Activated CD8-positive, alpha-beta memory T cell treated with anti-CD3 and anti-CD28 coated beads for 4 hours (primary cell): ENCODE measurements around the gene OTOP2.

Experiments used
- DNase-seq, 2 donors: peaks; one replicate each; pipeline ENCODE4 v3.0.0-alpha.2; 2020; ENCODE audit warnings: low read depth in 2 of 2

OTOP2 gene, protein sequence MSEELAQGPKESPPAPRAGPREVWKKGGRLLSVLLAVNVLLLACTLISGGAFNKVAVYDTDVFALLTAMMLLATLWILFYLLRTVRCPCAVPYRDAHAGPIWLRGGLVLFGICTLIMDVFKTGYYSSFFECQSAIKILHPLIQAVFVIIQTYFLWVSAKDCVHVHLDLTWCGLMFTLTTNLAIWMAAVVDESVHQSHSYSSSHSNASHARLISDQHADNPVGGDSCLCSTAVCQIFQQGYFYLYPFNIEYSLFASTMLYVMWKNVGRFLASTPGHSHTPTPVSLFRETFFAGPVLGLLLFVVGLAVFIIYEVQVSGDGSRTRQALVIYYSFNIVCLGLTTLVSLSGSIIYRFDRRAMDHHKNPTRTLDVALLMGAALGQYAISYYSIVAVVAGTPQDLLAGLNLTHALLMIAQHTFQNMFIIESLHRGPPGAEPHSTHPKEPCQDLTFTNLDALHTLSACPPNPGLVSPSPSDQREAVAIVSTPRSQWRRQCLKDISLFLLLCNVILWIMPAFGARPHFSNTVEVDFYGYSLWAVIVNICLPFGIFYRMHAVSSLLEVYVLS

DNA sequence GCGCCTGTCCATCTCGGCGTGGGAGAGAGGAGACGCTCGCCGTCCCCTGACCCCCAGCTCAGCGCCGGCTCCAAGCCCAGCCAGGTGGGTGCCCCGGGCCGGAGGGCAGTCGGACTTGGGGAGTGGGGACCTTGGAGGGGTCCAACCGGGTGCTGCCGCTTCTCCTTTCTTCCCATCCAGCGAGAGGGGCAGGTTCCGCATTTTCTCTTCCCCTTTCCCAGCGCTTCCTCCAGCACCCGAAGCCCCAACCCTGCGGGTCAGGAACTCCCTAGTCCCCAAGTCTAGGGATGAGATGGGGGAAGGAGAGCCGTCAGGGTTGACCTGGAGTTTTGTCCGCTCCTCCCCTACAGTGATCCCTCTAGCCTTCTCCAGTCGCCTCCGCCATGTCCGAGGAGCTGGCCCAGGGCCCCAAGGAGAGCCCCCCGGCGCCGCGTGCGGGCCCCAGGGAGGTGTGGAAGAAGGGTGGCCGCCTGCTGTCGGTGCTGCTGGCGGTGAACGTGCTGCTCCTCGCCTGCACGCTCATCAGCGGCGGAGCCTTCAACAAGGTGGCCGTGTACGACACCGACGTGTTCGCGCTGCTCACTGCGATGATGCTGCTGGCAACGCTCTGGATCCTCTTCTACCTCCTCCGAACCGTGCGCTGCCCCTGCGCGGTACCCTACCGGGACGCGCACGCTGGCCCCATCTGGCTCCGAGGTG, at the start of gene OTOP2:
Gene OTOP2, plus strand, starts transcription at position 24 of the 699 bp plus-strand sequence. Its CDS starts 360 bp downstream, at position 384.
- DNase-seq, result no peak

GRCh38 chr17:74874615-74875037, 49.4 kb upstream of the OTOP2 start:
- no peak for DNase-seq

GRCh38 chr17:74875155-74875976, 48.7 kb upstream of the OTOP2 start:
- no peak for DNase-seq

DNA sequence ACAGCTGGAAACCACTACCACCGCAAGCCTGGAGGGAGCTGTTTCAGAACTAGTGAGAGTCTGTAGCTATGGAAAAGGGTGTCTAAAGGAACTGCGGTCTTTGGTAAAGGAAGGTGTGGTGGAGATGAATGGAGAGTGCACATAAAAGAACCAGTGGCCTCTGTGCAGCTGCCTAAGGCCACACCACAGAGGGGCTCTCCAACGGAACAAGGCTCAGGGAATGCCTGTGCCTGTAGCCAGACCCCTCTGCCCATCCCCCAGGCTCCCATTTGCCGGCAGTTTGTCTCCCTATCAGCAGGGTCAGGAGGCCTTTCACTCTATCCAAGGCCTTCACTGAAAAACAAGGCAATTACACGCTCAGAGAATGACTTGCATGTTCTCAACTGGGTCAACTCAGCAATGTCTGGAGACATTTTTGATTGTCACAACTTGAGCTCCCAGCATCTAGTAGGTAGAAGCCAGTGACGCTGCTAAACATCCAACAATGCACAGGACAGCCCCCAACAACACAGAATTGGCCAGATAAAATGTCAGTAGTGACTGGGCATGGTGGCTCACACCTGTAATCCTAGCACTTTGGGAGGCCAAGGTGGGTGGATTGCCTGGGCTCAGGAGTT, 48.0 kb upstream of the OTOP2 start:
- no peak for DNase-seq

DNA sequence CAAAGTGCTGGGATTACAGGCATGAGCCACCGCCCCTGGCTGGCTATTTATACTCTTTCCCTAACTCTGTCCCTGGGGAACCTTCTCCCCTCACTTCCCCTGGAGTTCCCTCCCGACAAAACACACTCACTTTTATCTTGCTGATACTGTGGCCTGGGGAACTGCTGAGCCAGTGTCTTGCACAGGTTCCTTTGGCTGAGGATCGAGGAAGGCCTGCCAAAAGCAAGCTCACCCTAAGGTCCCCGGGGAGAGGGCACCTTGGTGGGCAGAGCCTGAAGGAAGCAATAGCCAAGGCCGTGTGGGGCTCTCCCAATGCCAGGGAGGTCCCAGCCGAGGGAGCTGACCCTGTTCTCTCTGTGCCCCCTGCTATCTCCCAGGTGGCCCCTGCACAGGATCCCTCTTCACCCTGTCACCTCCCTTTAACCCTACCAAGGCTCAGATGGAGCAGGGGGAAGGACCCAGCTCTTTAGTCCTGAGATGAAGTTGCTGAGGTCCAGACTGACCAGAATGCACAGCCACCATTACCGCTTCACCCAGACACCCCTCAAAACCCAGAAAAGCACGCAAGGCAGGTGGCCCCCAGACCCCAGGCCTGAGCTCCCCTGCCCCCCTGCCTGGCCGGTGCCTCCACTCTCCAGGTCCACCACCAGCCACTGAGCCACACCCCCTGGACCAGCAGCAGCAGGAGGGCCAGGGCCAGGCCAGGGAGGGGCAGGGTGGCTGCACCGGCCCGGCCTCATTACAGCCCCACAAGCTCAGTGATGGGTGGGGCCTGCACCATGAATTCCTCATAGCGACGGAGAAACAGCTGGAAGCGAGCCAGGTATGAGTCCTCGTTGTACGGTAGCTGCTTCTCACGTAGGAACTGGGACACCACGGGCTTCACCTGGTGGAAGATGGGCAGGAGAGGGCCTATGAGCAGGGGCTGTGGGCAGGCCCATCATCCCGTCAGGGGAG, 46.2 kb upstream of the OTOP2 start:
- no peak for DNase-seq

GRCh38 chr17:74878658-74879057, 45.4 kb upstream of the OTOP2 start:
- no peak for DNase-seq

DNA sequence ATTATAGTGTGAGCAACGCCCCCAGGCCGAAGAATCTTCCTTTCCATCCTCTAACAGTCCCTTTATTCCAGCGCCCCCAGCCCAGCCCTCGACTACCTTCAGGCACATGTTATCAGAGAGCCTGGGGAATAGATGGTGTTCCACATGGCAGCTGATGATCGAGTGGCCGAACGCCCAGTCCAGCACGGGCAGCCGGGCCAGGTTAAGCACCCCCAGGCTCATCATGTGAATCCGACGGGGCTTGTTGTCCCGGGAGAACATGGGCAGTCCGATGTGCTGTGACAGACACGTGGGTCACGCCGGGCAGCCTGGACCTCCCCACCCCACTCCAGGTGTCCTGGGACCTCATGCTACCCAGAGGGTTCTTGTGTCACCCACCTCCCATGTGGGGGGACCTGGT, 44.8 kb upstream of the OTOP2 start:
- DNase-seq, result no peak

- DNase-seq, result no peak
Observed at GRCh38 chr17:74881073-74881472, 43.0 kb upstream of the OTOP2 start.

DNA sequence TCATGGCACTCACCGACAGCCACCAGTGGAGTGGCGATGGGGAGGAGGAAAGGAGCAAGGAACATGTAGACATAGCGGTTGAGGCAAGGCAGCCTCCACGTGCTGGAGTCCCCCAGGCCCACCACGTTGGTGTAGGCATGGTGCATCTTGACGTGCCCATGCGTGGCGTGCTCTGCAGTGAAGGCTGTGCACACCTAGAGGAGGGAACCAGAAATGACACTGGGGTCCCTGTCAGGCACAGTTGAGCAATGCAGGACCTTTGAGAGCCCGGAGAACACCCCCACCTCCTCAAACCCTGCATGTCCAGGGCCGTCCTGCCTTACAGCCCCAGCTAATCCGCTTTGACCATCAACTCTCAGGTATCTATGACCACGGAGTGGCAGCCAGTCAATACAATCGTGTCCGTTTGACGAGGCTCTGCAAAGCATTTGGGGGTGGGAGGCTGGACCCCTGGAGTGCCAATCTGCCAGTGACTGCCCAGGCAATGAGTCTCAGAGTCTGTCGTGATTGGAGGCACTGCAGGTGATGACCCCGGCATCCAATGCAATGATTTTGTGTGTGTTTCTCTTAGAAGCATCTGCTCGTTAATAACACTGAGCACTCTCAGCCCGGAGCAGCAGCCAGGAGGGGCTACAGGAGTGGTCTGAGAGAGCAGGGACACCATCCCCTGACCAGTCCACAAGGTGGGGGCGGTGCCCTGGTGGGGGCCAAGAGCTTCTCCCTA, 41.4 kb upstream of the OTOP2 start:
- DNase-seq, result no peak

- no peak for DNase-seq
Observed at GRCh38 chr17:74883241-74883745, 40.8 kb upstream of the OTOP2 start.

DNA sequence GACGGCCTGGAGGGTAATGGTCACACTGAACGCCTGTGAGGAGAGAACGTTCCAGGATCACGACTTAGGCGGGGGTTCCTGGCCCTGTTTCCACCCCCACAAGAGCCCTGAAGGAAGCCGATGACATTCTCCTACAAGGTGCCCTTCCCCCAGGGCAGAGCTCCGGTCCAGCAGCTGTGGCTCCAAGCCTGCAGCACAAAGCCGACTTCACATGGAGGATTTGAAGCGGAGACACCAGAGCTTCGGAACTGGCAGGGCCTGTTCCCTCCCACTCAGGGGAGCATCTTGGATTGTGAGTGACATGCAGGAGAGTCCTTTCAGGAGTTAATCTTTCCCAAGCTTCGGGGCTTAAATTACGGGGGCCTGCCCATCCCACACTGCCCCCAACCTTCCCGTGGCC, 35.6 kb upstream of the OTOP2 start:
- no peak for DNase-seq

DNA sequence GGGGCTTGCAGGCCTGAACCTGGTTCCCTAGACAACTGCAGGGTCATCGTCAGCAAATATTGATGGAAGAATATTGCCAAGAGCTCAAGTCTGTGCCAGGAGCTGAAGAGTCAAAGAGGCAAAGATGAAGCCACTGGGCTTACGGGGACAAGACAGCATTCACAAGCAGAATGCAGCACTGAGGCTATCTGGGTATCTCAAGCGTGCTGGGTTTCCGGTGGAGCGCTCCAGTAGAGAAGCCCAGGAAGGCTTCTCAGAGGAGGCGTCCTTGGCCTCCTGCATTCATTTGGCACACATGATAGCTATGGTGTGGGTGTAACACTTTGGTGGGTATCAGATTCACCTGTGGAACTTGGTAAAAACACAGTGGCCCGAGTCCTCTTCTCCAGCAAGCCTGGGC, 33.5 kb upstream of the OTOP2 start:
- DNase-seq, result no peak

DNA sequence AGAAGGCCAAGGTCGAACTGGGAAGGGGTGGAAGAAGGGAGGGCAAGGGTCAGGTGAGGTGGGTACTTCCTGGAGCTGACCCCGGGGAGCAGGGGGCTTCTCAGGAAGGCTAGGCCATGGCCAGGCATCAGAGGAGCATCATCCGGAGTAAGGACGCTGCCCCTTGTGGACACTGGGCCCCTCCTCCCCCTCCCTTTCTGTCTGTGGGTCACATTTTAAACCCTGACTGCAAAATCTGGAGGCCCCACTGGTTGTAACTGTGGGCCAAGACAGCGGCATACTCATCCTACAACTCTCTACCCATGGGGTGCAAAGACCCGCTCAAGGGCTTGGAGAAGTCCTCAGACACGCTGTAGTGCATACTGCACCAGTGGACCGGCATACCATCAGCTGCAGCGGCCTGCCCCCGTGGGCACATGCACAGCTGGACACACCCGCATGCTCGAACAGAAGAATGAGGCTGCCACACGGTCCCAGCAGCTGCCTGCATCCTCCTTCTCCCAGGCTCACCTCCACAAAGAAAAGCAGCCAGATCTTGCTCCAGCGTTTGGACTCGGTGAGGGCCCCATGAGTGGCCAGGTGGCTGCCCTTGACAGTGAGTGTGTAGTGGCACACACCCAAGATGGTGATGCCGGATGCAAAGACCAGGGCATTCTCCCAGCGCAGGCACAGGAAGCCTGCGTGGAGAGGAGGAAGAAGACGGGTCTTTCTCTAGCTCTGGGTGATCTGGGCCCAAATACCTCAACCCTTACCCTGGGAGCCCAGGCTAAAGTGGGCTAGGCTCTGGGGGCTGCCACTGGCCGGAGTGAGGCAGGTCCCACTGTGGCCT, 31.8 kb upstream of the OTOP2 start:
- no peak for DNase-seq

- no peak for DNase-seq
Observed at GRCh38 chr17:74892974-74893911, 30.8 kb upstream of the OTOP2 start, which contains the start of gene FADS6. FADS6 (minus strand) TSS chr17:74893633; CDS start chr17:74893595, 38 bp downstream.

DNA sequence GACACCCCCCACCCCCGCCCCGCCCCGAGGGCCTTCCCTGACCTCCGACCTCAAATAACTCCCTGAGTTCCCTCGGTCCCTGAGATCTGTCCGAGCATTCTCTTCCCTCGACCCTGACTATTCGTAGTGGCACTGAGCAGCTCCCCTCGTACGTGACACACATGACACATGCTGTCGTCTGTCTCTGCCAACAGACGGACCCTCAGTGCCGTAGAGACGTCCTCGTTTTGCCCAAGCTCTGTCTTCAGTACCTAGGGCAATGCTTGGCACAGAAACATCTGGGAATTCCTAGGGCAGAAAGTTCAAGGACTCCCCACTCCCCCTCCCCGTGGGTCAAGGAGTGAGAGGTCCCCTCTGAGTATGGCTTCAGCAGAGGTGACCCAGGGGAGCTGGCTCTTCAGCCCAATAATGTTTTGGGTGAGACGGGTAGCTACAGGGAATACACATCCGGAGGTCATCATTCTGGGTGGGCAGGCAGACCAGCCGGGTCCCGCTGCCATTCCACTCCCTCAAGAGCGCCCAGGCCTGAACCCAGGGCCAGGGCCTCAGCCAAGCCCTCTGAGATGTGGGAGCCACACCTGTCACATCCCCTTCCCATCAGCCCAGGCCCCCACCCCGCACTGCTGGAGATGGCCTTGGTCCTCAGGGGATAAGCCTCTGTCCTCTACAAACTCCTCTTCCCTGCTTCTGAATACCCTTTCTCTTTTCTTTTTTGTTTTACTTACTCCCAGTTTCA, 30.0 kb upstream of the OTOP2 start:
- DNase-seq, result no peak

DNA sequence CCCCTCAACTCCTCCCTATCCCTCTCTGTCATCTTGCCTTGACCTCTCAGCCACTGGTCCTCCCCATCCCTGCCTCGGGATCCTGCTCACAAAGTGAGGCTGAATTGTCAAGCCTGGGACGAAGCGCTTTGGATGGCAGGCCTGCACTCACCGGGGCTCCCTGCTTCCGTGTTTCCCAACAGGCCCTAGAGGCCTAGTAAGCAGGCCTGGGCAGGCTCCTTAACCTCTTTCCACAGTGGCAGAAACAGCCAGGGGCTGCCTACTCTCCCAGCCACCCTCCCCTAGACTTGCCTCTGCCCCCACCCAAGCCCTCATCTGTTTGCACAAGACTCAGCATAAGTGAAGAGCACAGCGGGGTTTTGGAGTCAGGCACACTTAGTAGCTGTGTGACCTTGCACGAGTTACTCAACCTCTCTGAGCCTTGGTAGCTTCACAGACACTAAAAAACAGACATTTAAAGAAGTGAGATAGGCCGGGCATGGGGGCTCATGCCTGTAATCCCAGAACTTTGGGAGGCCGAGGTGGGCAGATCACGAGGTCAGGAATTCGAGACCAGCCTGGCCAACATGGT, 25.6 kb upstream of the OTOP2 start:
- no peak for DNase-seq
